GM12878 (cell line): Measurements from ENCODE around the gene EEPD1.

Source experiments
- CTCF ChIP-seq, 3 experiments: IDR thresholded peaks in 2 of 3; conservative IDR thresholded peaks in 1 of 3; 2 replicates each; pipeline ENCODE4 v1.5.1; 2011; ENCODE audit warnings: low read depth in 3 of 3, low read length in 3 of 3, mild to moderate bottlenecking in 3 of 3, control low read depth in 2 of 3, moderate library complexity in 2 of 3, inconsistent platforms in 1 of 3, mixed read lengths in 1 of 3; ENCODE audit not compliant: control insufficient read depth in 2 of 3, insufficient read depth in 1 of 3; ENCODE audit errors: extremely low read depth in 1 of 3
- DPF2 ChIP-seq: fragments of 450-650 bp; IDR thresholded peaks from 2 replicates; pipeline ENCODE4 v1.6.1; 2017; ENCODE audit warnings: mild to moderate bottlenecking
- NBN ChIP-seq: fragments of 450-650 bp; IDR thresholded peaks from 2 replicates; pipeline ENCODE4 v1.6.1; 2016
- POLR2A ChIP-seq: IDR thresholded peaks from 2 replicates; pipeline ENCODE4 v1.6.1; 2011; ENCODE audit warnings: low read depth, mild to moderate bottlenecking, low read length
- POLR2AphosphoS5 ChIP-seq: IDR thresholded peaks from 2 replicates; pipeline ENCODE4 v1.6.1; 2011; ENCODE audit warnings: mild to moderate bottlenecking, low read length, inconsistent platforms
- SPI1 ChIP-seq: IDR thresholded peaks from 2 replicates; pipeline ENCODE4 v1.6.1; 2011; ENCODE audit warnings: low read depth, mild to moderate bottlenecking, low read length, moderate library complexity, borderline replicate concordance; ENCODE audit not compliant: insufficient read depth

GRCh38 chr7:36313607-36314006 lies 160.6 kb downstream of the EEPD1 start:
- TF ChIP-seq POLR2A (no peak), NBN (no peak), CTCF (IDR thresholded peaks at IDR 0.05 in 2 of 3, conservative IDR thresholded peaks at IDR 0.05 in 1 of 3; ENCODE audit: control insufficient read depth in 2 of 3, extremely low read depth in 1 of 3, insufficient read depth in 1 of 3, low read depth in 3 of 3, low read length in 3 of 3) (no peak), POLR2AphosphoS5 (no peak), SPI1 (no peak), DPF2 (no peak)
